HuH-7.5 (cell line): Measurements from ENCODE around the gene RCCD1.
"Not testable (repeated sequence)": the region's sequence is repeated elsewhere in the genome, so short reads cannot be mapped to it uniquely, and the experiment has no call there.

ENCODE experiments used
- DNase-seq: peaks from one replicate; pipeline ENCODE4 v3.0.0; 2011; ENCODE audit warnings: low spot score

The RCCD1 gene

DNA sequence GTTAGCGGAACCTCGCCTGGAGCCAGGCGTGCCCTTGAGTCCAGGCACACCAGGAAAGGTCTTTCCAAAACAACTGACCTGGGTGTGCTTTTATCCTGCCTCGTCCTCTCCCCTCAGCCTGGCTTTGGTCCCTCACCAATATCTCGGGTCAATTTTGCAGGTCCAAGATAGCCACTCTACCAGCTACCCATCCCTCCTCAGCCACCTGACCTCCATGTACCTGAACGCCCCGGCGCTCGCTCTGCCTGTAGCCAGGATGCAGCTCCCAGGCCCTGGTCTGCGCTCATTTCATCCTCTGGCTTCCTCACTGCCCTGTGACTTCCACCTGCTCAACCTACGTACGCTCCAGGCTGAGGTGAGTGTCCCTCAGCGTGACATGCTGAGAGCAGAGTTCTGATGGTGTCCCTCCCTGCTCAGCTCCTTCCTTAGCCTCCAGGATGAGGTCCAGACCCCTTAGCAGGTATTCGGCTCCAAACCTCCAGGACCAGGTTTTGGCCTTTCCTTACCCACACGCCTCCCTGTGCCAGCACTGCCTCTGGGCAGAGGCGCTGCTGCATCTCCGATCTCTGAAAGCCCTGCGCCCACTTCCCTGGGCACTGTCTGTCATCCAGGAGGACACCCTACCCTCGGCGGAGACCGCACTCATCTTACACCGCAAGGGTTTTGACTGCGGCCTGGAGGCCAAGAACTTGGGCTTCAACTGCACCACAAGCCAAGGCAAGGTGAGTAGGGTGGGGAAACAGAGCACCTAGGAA is 36.5 kb upstream of the RCCD1 start:
- no peak for DNase-seq

DNA sequence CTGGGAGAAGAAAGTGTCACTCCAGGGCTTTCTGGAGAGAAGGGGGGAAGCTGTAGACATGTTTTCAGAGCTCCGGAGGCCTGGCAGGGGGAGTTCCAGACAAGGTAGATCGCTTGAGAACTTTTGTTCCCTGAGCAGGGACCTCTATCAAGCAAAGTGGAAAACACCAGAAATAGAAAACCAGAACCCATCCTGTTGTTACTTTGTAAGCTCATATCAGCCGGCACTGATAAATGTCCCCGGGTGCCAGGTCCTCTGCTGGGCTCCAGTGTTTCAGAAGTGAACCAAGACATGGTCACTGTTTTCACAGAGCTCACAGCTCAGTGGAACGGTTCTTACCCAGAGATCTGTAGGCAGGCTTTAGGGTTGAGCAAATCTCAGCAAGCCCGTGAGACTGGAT is 35.8 kb upstream of the RCCD1 start:
- DNase-seq: no peak

DNA sequence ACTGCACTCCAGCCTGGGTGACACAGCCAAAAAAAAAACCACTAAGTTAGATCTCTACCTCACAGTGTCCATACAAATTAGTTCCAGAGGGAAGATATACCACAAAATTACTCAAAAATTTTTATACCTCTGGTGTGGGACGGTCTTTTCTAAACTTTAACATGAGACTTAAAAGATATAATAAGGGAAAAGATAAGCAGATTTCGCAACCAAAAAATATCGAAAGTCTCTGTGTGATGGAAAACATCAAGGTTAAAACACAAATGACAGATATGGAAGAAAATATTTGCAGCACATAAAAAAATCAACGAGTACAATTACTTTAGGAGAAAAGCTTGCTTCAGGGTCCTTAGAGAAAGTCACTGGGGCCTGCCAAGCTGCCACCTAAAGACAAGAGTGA is 32.8 kb upstream of the RCCD1 start:
- no peak for DNase-seq

DNA sequence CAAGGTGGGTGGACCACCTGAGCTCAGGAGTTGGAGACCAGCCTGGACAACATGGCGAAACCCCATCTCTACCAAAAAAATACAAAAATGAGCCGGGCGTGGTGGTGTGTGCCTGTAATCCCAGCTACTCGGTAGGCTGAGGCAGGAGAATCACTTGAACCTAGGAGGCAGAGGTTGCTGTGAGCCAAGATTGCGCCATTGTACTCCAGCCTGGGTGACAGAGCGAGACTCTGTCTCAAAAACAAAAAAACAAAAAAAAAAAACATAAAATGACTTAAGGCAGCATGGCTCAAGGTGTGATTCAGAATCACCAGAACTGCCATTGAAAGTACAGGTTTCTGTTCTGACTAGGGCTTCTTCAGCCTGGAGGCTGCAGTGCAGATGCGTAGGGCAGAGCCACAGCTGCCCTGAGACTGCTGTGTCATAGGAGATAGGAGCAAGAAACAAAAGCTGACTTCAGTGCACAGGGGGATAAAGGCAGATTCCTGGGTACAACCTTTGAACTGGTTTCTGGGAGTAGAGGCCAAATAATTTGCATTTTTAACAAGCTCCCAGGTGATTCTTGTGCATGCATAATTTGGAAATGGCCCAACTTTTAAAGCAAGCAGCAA is 31.9 kb upstream of the RCCD1 start:
- DNase-seq: not testable (repeated sequence)

DNA sequence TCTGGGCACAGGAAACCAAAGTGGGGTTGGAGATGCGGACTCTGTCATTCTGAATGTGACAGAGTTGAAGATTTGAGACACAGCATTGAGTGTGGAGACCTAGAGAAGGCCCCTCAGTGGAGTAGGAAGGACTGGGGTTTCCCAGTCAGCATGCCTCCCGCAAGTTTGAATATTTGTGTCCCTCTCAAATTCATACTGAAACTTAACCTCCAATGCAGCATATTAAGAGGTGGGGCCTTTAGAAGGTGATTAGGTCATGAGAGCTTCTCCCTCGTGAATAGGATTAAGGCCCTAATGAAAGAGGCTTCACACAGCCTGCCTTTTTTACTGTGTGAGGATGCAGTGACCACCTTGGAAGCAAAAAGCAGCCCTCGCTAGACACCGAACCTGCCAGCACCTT is 30.3 kb upstream of the RCCD1 start:
- DNase-seq: no peak

DNA sequence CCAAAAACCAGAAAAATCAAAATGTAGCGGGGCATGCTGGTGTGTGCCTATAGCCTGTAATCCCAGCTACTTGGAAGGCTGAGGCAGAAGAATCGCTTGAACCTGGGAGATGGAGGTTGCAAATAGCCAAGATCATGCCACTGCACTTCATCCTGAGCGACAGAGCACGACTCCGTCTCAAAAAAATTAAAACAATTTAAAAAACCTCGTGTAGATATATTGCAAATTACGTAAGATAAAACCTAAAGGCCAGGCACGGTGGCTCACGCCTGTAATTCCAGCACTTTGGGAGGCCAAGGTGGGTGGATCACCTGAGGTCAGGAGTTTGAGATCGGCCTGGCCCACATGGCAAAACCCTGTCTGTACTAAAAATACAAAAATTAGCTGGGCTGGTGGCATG is 27.9 kb upstream of the RCCD1 start:
- not testable (repeated sequence) for DNase-seq

DNA sequence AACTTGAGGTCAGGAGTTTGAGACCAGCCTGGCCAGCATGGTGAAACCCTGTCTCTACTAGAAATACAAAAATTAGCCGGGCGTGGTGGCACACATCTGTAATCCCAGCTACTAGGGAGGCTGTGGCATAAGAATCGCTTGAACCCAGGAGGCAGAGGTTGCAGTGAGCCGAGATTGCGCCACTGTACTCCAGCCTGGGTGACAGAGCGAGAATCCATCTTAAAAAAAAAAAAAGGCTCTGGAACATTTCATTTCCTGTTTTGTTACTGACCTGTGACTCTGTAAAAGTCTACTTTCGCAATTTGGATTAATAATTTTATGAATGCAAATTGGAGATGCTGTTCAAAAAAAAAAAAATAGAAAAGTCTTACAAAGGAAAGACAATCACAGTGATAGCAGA is 26.6 kb upstream of the RCCD1 start:
- not testable (repeated sequence) for DNase-seq

DNA sequence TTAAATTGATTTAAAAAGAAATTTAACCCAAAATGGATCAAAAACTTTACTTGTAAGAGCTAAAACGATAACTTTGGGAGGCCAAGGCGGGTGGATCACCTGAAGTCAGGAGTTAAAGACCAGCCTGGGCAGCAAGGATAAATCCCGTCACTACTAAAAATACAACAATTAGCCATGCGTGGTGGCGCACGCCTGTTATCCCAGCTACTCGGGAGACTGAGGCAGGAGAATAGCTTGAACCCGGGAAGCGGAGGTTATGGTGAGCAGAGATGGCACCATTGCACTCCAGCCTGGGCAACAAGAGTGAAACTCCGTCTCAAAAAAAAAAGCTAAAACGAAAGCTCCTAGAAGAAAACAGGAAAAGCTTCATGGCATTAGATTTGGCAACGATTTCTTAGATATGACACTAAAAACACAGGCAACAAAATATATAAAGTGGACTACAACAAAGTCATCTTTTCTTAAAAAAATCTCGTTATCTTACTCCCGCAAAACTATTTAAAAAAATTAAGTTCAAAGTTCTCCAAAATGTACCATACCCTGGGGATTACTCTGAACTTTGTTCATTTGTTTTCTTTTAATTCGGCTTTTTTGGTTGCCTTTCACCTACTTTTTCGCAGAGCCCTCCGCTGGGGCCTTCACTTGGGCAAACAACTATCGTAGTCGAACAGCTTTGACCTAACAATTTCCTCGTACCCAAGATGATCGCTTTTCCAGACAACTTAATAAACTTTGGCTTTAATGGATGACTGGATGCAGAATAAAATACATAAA is 25.3 kb upstream of the RCCD1 start:
- DNase-seq: no peak

DNA sequence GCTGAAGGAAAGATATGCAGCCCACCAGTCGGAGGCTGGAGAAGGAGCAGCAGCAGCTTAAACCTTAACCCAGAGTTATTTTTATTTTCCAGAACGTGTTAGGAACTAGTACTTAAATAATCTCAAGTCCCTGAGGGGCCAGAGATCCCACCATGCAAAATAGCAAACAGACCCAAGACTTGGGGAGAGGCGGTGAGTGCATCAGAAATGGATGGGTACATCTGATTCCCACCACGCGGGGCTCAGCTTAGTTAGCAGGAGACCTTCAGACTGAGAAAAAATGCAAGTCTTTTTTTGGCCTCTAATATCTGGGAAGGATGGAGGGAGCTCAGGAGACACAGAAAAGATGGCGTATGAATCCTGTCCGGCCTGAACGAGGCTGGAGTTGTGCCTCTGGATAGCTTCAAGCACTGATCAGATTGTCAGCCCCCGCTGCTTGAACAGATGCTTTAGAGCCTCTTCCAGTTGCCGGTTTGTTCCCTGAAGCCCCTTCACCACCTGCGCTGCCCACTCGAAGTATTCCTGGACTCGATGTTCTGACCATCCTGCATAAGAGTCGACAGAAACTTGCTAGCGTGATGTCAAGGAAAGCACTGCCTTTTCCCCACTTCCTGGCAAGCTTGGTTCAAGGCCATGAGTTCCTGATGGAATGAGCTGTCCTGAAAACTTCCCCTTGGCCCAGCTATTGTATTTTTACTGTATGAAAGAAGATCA is 23.7 kb upstream of the RCCD1 start:
- no peak for DNase-seq

DNA sequence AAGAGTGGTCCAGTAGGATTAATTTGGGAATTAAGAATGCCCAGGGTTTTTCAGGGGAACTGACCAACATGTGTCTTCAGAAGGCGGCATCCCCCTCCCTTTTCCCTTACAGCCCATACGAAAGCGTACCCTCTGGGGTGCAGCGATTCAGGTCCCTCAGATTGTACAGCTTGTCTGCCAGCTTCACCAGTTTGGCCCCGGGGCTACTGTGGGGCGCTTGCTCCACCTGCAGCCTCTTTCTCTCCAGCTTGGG is 23.2 kb upstream of the RCCD1 start:
- no peak for DNase-seq

DNA sequence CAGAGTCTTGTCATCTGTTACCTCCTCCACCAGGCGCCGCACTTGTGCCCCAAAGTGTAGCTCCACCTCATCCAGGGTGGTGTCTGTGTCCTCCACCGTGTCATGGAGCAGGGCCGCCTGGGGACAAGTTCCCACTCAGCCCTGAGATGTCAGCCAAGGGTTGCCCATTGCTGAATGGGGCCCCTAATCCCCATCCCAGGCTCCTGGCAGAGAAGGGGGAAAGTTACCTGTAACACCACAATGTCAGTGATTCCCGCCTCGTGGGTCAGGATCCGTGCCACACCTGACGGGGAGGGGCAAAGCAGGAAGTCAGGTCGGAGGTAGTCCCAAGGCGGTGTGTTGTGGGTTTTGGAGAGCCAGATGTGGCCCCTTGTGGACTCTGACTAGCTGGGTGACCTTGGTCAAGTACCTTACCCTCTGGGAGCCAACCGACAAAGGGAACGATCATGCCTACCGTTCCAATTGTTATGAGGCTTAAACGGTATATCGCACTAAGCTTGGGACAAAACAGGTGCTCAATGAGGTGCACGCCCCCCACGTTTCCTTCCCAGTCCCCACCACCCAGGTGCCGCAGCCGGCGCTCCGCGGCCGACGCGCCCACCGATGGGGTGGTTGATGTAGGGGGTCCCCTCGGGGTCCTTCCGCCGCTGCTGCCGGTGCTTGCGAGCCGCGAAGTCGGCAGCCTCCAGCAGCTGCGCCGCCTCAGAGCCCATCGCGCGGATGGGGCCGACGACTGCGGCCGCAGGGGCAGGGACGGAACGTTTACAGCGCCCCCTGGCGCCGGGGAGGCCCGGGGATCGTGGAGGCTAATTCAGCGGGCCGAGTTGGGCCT is 22.6 kb upstream of the RCCD1 start, which contains the start of gene HDDC3:
HDDC3 (minus strand) TSS at position 722 of the 832 bp plus-strand sequence; CDS start at position 713, 9 bp downstream.
- DNase-seq: peak; percentile 97

DNA sequence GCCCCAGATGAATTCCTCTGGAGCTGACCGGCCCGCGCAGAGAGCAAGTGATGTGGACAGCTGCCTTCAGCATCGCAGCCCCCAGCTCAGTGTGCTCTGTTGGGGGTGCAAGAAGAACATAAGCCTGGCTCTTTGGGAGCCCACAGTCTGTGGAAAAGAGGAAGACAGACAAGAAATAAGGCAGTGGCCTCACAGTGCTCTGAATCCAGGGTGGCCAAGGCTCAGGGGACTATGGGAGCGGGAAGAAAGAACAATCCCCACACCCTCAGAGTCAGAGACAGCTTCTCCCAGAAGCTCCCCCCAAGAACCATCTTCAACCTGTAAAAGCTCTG is 22.1 kb upstream of the RCCD1 start:
- no peak for DNase-seq

DNA sequence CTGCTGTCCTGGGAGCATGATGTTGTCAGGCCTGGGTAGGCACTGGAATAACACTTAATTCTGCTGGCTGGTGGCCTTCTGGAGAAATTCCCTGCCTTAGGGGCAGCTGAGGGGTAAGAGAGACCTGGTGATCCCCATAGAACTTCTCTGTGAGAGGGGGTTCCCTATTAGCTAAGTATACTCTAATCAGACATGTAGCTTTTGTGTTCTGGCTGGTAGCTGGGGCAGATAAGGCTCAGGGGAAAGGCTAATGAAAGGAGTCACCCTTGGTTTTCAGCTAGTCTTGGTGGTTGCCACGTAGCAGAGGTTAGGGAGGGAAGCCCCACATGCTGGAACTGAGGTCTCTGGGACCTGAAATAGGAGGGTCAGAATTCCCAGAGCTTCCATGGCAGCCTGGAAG is 21.4 kb upstream of the RCCD1 start:
- no peak for DNase-seq

DNA sequence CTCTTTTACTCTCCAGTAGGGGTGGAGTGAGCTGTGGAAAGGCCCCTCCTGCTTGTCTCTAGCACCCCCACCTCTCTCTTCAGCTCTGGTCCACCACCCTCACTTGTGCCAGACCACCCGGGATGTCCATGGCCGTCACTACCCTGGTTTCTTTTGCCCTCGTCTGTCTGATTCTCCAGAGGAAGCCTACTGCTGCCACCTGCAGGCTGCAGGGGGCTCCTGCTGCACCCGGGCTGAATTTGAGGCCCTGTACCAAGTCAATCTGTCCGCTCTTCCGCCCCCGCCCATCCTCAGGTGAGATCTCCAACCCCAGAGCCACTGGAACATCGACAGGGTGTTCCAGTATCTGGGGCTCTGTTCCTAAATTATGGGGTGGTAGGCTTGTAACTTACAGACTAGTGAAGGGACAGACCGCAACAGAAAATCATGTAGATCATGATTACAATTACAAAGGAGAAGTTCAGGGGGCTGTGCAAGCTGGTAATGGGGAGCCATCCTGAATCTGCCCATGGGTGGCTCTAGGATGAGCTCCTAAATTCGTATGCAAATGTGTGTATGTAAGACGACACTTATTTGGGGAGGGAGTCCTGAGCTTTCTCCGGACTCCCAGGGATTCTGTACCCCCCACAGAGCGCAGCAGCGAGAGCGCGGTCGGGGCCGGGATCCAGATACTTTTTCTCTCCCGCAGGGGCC is 20.3 kb upstream of the RCCD1 start:
- peak; percentile 99 for DNase-seq

DNA sequence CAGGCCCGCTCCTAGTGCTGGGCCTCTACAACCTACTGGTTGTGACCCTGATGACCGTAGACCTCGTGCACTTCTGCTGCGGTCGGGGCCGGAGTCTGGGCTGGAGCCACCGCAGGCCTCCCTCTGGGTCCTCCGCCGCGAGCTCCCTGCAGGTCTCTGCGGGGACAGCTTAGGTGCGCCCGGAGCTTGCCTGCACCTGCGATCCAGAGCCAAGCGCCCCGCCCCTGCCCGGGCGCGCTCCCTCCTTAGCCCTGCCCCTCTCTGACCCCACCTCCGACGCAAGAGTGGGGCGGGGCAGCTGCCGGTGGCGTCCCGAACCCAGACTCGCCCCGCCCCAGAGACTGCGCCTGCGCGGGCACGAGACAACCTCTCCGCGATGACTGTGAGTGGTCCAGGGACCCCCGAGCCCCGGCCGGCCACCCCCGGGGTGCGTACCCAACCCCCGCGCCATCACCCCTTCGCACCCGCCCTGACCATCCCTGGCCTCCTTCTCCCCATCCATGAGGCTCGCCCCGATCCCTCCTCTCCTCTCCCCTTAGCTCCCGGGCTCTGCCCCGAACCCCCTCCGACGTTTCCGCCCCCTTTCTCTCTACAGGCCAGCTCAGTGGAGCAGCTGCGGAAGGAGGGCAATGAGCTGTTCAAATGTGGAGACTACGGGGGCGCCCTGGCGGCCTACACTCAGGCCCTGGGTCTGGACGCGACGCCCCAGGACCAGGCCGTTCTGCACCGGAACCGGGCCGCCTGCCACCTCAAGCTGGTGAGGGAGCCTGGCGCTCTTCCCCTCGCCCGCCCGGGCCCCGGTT is 19.5 kb upstream of the RCCD1 start, which contains the start of gene UNC45A:
UNC45A (plus strand) TSS at position 337 of the 803 bp plus-strand sequence; CDS start at position 377, 40 bp downstream.
- DNase-seq: peak; percentile 98

DNA sequence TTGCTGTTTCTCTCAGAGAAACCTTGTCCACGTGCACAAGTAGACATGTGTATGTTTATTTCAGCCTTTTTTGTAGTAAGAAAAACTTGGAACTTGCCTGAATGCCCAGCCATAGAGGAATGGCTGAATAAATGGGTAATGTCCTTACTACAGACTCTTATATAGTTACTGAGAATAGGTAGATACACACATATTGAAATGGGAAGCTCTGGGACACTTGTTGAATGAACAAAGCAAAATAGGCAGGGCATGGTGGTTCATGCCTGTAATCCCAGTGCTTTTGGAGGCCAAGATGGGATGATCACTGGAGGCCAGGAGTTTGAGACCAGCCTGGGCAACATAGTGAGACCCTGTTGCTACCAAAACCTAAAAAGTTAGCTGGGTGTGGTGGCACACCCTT is 17.9 kb upstream of the RCCD1 start:
- DNase-seq: no peak

DNA sequence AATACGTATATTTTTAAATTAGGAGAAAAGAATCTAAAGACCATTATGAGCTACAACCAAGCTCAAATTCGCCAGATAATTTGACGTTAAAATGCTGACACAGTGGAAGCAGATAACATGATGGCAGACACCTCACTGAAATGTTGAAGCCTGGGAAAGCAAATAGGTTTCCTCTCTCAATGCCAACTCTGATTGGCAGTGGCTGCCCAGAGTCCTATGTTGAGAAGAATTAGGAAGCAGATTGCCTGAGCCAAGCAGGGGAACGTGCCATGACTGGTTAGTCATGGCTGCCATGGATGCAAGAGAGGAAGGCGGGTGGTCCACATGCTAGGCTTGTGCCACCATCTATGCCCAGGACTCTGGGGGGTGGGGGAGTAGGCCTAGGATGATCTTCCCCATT is 16.4 kb upstream of the RCCD1 start:
- DNase-seq: no peak

DNA sequence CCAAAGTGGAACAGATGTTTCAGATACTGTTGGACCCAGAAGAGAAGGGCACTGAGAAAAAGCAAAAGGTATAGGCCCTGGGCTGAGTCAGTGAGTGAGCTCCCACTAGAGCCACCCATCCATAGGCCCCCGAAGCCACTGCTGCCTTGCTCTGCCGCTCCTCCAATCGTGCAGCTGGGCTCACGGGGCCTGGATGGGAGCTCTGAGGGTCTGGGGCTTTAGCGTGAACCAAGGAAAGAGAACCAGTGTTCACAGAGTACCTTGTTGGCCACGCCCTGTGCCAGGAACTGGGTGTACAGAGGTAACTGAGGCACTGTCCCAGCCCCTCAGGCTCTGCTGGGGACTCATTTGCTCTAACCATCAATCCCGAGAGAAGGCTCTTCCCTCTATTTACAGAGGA is 14.9 kb upstream of the RCCD1 start:
- no peak for DNase-seq

DNA sequence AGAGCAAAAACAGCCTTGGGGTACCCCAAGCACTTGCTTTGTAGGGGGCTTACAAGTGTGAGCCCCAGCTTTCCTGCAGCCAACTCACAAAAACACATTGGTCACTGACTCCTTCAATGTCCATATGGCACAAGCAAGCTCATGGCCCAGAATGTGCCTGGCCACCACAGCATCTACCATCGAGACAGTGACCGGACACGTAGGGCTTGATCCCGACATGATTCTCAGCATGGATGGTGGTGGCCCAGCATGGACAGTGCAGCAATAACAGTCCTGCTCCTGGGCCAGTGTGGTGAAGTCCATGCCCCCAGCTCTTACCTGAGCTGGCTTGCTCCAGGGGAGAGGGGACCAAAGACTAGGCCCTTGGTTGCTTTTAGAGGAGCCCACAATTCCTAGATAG is 13.6 kb upstream of the RCCD1 start:
- DNase-seq: no peak

DNA sequence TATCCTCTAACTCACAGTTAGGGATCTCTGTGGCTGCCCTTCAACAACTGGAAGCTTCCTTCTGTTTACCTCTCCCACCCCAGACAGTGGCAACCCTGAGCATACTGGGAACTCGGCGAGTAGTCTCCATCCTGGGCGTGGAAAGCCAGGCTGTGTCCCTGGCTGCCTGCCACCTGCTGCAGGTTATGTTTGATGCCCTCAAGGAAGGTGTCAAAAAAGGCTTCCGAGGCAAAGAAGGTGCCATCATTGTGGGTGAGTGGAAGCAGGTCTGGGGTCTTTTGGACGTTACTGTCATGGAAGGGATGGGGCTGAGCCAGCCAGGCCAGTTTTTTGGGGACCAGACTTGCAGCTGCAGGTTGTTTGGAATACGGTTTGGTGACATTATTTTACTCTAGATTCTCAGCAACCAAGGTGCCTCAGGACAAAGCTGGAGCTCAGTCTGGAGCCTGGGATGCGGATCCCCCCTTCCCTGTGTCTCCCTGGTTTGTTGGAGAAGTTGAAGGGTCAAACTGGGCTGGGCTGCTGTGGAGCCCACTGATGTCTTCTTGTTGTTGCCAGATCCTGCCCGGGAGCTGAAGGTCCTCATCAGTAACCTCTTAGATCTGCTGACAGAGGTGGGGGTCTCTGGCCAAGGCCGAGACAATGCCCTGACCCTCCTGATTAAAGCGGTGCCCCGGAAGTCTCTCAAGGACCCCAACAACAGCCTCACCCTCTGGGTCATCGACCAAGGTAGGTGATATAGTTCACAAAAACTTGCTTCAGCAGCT is 12.1 kb upstream of the RCCD1 start:
- DNase-seq: no peak
